Loucy (cell line): ENCODE data around the gene PTP4A1.

Source experiments
- EZH2phosphoT487 ChIP-seq: fragments of 200-600 bp; IDR thresholded peaks from 2 replicates; pipeline ENCODE4 v1.6.1; 2018; ENCODE audit warnings: antibody characterized with exemption, mild to moderate bottlenecking, moderate library complexity, borderline replicate concordance
- TF ChIP-seq, protein P1 (sequence below): fragments of 200-600 bp; sonication (generic); conservative IDR thresholded peaks from 2 replicates; pipeline ENCODE4 v1.5.1; 2014; ENCODE audit warnings: mild to moderate bottlenecking, antibody characterized with exemption, low read length

DNA sequence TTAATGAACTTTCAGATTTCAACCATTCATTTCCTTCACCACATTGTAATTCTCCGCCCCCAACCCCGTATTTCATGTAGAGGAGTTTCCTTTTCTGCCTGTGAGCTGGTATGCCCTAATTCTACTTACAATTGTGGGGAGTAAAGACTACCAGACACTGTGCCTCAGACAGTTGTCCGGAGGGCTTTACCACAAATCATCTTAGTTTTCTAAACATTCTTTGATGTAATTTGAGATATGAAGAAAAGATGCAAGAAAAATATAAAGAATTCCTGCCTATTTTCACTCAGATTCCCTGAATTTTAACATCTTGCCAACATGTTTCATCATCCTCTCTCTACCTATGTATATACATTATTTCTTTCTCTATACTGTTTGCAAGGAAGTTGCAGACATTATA, 28.3 kb upstream of the PTP4A1 start:
- TF ChIP-seq, protein P1, sequence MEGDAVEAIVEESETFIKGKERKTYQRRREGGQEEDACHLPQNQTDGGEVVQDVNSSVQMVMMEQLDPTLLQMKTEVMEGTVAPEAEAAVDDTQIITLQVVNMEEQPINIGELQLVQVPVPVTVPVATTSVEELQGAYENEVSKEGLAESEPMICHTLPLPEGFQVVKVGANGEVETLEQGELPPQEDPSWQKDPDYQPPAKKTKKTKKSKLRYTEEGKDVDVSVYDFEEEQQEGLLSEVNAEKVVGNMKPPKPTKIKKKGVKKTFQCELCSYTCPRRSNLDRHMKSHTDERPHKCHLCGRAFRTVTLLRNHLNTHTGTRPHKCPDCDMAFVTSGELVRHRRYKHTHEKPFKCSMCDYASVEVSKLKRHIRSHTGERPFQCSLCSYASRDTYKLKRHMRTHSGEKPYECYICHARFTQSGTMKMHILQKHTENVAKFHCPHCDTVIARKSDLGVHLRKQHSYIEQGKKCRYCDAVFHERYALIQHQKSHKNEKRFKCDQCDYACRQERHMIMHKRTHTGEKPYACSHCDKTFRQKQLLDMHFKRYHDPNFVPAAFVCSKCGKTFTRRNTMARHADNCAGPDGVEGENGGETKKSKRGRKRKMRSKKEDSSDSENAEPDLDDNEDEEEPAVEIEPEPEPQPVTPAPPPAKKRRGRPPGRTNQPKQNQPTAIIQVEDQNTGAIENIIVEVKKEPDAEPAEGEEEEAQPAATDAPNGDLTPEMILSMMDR: no peak
- no peak for TF ChIP-seq EZH2phosphoT487
